ENCODE measurements around the gene WDR7.

WDR7 gene

GRCh38 chr18:57062844-57063243 lies 411.7 kb downstream of the WDR7 start:
- no peak overlapping the region for H3K4me3 ChIP-seq (ENCODE audit: low read depth in 1 of 2, low read length in 2 of 2)
- no peak overlapping the region for H3K27ac ChIP-seq (ENCODE audit: low read depth, low read length)
- H3K36me3 ChIP-seq (ENCODE audit: control insufficient read depth in 1 of 2, insufficient read depth in 2 of 2, low read length in 2 of 2) = no peaks in the 10 kb centered on the region
- no peak overlapping the region for H3K9ac ChIP-seq (ENCODE audit: low read depth in 1 of 2, low read length in 2 of 2)
- no peaks in the 10 kb centered on the region for H3K9me3 ChIP-seq (ENCODE audit: control insufficient read depth in 1 of 2, low read length in 2 of 2)
- no peaks in the 10 kb centered on the region for H3K4me1 ChIP-seq (ENCODE audit: control insufficient read depth in 1 of 2, insufficient read depth in 2 of 2, low read length in 2 of 2)
- H3K27me3 ChIP-seq (ENCODE audit: control insufficient read depth in 1 of 2, insufficient read depth in 2 of 2, low read length in 2 of 2) = peaks cover 0 to 4% of the 10 kb centered on the region in 2 donors

GRCh38 chr18:57063601-57064103 lies 412.5 kb downstream of the WDR7 start:
- no peaks in the 10 kb centered on the region for H3K4me1 ChIP-seq (ENCODE audit: control insufficient read depth in 1 of 2, insufficient read depth in 2 of 2, low read length in 2 of 2)
- H3K27ac ChIP-seq (ENCODE audit: low read depth, low read length) = no peak overlapping the region
- H3K27me3 ChIP-seq (ENCODE audit: control insufficient read depth in 1 of 2, insufficient read depth in 2 of 2, low read length in 2 of 2) = no peaks in the 10 kb centered on the region
- no peaks in the 10 kb centered on the region for H3K9me3 ChIP-seq (ENCODE audit: control insufficient read depth in 1 of 2, low read length in 2 of 2)
- no peaks in the 10 kb centered on the region for H3K36me3 ChIP-seq (ENCODE audit: control insufficient read depth in 1 of 2, insufficient read depth in 2 of 2, low read length in 2 of 2)
- no peak overlapping the region for H3K4me3 ChIP-seq (ENCODE audit: low read depth in 1 of 2, low read length in 2 of 2)
- H3K9ac ChIP-seq (ENCODE audit: low read depth in 1 of 2, low read length in 2 of 2) = no peak overlapping the region

GRCh38 chr18:57073501-57074187 lies 422.5 kb downstream of the WDR7 start:
- Histone ChIP-seq H3K9ac (ENCODE audit: low read depth in 1 of 2, low read length in 2 of 2) (no peak overlapping the region), H3K27me3 (ENCODE audit: control insufficient read depth in 1 of 2, insufficient read depth in 2 of 2, low read length in 2 of 2) (no peaks in the 10 kb centered on the region), H3K4me1 (ENCODE audit: control insufficient read depth in 1 of 2, insufficient read depth in 2 of 2, low read length in 2 of 2) (no peaks in the 10 kb centered on the region), H3K27ac (ENCODE audit: low read depth, low read length) (no peak overlapping the region), H3K9me3 (ENCODE audit: control insufficient read depth in 1 of 2, low read length in 2 of 2) (no peaks in the 10 kb centered on the region), H3K36me3 (ENCODE audit: control insufficient read depth in 1 of 2, insufficient read depth in 2 of 2, low read length in 2 of 2) (no peaks in the 10 kb centered on the region), H3K4me3 (ENCODE audit: low read depth in 1 of 2, low read length in 2 of 2) (no peak overlapping the region)

- no peaks in the 10 kb centered on the region for H3K36me3 ChIP-seq (ENCODE audit: control insufficient read depth in 1 of 2, insufficient read depth in 2 of 2, low read length in 2 of 2)
- H3K4me3 ChIP-seq (ENCODE audit: low read depth in 1 of 2, low read length in 2 of 2) = no peak overlapping the region
- no peak overlapping the region for H3K9ac ChIP-seq (ENCODE audit: low read depth in 1 of 2, low read length in 2 of 2)
- H3K4me1 ChIP-seq (ENCODE audit: control insufficient read depth in 1 of 2, insufficient read depth in 2 of 2, low read length in 2 of 2) = no peaks in the 10 kb centered on the region
- H3K27me3 ChIP-seq (ENCODE audit: control insufficient read depth in 1 of 2, insufficient read depth in 2 of 2, low read length in 2 of 2) = no peaks in the 10 kb centered on the region
- H3K27ac ChIP-seq (ENCODE audit: low read depth, low read length) = no peak overlapping the region
- H3K9me3 ChIP-seq (ENCODE audit: control insufficient read depth in 1 of 2, low read length in 2 of 2) = no peaks in the 10 kb centered on the region
These were observed 424.7 kb downstream of the WDR7 start for GRCh38 chr18:57075716-57076400.

GRCh38 chr18:57077005-57077765 lies 426.0 kb downstream of the WDR7 start:
- Histone ChIP-seq H3K36me3 (ENCODE audit: control insufficient read depth in 1 of 2, insufficient read depth in 2 of 2, low read length in 2 of 2) (no peaks in the 10 kb centered on the region), H3K9ac (ENCODE audit: low read depth in 1 of 2, low read length in 2 of 2) (no peak overlapping the region), H3K27me3 (ENCODE audit: control insufficient read depth in 1 of 2, insufficient read depth in 2 of 2, low read length in 2 of 2) (no peaks in the 10 kb centered on the region), H3K9me3 (ENCODE audit: control insufficient read depth in 1 of 2, low read length in 2 of 2) (no peaks in the 10 kb centered on the region), H3K4me3 (ENCODE audit: low read depth in 1 of 2, low read length in 2 of 2) (no peak overlapping the region), H3K27ac (ENCODE audit: low read depth, low read length) (no peak overlapping the region), H3K4me1 (ENCODE audit: control insufficient read depth in 1 of 2, insufficient read depth in 2 of 2, low read length in 2 of 2) (no peaks in the 10 kb centered on the region)

- H3K27me3 ChIP-seq (ENCODE audit: control insufficient read depth in 1 of 2, insufficient read depth in 2 of 2, low read length in 2 of 2) = no peaks in the 10 kb centered on the region
- H3K4me1 ChIP-seq (ENCODE audit: control insufficient read depth in 1 of 2, insufficient read depth in 2 of 2, low read length in 2 of 2) = no peaks in the 10 kb centered on the region
- H3K27ac ChIP-seq (ENCODE audit: low read depth, low read length) = no peak overlapping the region
- no peaks in the 10 kb centered on the region for H3K9me3 ChIP-seq (ENCODE audit: control insufficient read depth in 1 of 2, low read length in 2 of 2)
- no peak overlapping the region for H3K9ac ChIP-seq (ENCODE audit: low read depth in 1 of 2, low read length in 2 of 2)
- no peak overlapping the region for H3K4me3 ChIP-seq (ENCODE audit: low read depth in 1 of 2, low read length in 2 of 2)
- no peaks in the 10 kb centered on the region for H3K36me3 ChIP-seq (ENCODE audit: control insufficient read depth in 1 of 2, insufficient read depth in 2 of 2, low read length in 2 of 2)
These were observed 426.8 kb downstream of the WDR7 start for GRCh38 chr18:57077786-57078552.

GRCh38 chr18:57078614-57079013 lies 427.5 kb downstream of the WDR7 start:
- H3K27me3 ChIP-seq (ENCODE audit: control insufficient read depth in 1 of 2, insufficient read depth in 2 of 2, low read length in 2 of 2) = no peaks in the 10 kb centered on the region
- H3K9me3 ChIP-seq (ENCODE audit: control insufficient read depth in 1 of 2, low read length in 2 of 2) = peaks cover 0 to 2% of the 10 kb centered on the region in 2 donors
- H3K9ac ChIP-seq (ENCODE audit: low read depth in 1 of 2, low read length in 2 of 2) = no peak overlapping the region
- H3K4me3 ChIP-seq (ENCODE audit: low read depth in 1 of 2, low read length in 2 of 2) = no peak overlapping the region
- H3K4me1 ChIP-seq (ENCODE audit: control insufficient read depth in 1 of 2, insufficient read depth in 2 of 2, low read length in 2 of 2) = no peaks in the 10 kb centered on the region
- H3K36me3 ChIP-seq (ENCODE audit: control insufficient read depth in 1 of 2, insufficient read depth in 2 of 2, low read length in 2 of 2) = no peaks in the 10 kb centered on the region
- H3K27ac ChIP-seq (ENCODE audit: low read depth, low read length) = no peak overlapping the region

GRCh38 chr18:57080479-57080878 lies 429.3 kb downstream of the WDR7 start:
- no peaks in the 10 kb centered on the region for H3K36me3 ChIP-seq (ENCODE audit: control insufficient read depth in 1 of 2, insufficient read depth in 2 of 2, low read length in 2 of 2)
- no peaks in the 10 kb centered on the region for H3K27me3 ChIP-seq (ENCODE audit: control insufficient read depth in 1 of 2, insufficient read depth in 2 of 2, low read length in 2 of 2)
- H3K9me3 ChIP-seq (ENCODE audit: control insufficient read depth in 1 of 2, low read length in 2 of 2) = peaks cover 0 to 2% of the 10 kb centered on the region in 2 donors

GRCh38 chr18:57081899-57082298 lies 430.7 kb downstream of the WDR7 start:
- Histone ChIP-seq H3K27me3 (ENCODE audit: control insufficient read depth in 1 of 2, insufficient read depth in 2 of 2, low read length in 2 of 2) (no peaks in the 10 kb centered on the region), H3K9ac (ENCODE audit: low read depth in 1 of 2, low read length in 2 of 2) (no peak overlapping the region), H3K4me3 (ENCODE audit: low read depth in 1 of 2, low read length in 2 of 2) (no peak overlapping the region), H3K36me3 (ENCODE audit: control insufficient read depth in 1 of 2, insufficient read depth in 2 of 2, low read length in 2 of 2) (no peaks in the 10 kb centered on the region), H3K27ac (ENCODE audit: low read depth, low read length) (no peak overlapping the region), H3K4me1 (ENCODE audit: control insufficient read depth in 1 of 2, insufficient read depth in 2 of 2, low read length in 2 of 2) (no peaks in the 10 kb centered on the region), H3K9me3 (ENCODE audit: control insufficient read depth in 1 of 2, low read length in 2 of 2) (peaks cover 0 to 2% of the 10 kb centered on the region in 2 donors)

More at GRCh38 chr18:57080479-57080878, 429.3 kb downstream of the WDR7 start:
- Histone ChIP-seq H3K4me1 (ENCODE audit: control insufficient read depth in 1 of 2, insufficient read depth in 2 of 2, low read length in 2 of 2) (no peaks in the 10 kb centered on the region), H3K27ac (ENCODE audit: low read depth, low read length) (no peak overlapping the region), H3K4me3 (ENCODE audit: low read depth in 1 of 2, low read length in 2 of 2) (no peak overlapping the region), H3K9ac (ENCODE audit: low read depth in 1 of 2, low read length in 2 of 2) (no peak overlapping the region)
